Subcutaneous adipose tissue (tissue), 4 donors: ENCODE measurements around the gene PRDM16. TPM values are rescaled to one million over a fixed set of nuclear protein-coding genes. Genes with fewer than 3 reads are reported as not detected.

Source experiments
- CTCF ChIP-seq: fragments of 450-650 bp; IDR thresholded peaks from one replicate; pipeline ENCODE4 v1.5.1; 2016; ENCODE audit warnings: low read depth, mild to moderate bottlenecking, control low read depth, antibody characterized with exemption, moderate library complexity
- total RNA-seq, 4 donors: library from RNA; depleted of rRNA; stranded (reverse); fragments of >200 nt; gene quantifications; one replicate each; pipeline ENCODE4 v1.1.0, GENCODE V29; 2016

PRDM16 gene
- total RNA-seq, 4 donors from 2014 or later, result 0.82 to 1.7 (median 1.1) TPM

GRCh38 chr1:3251807-3252428 is 182.9 kb downstream of the PRDM16 start:
- no peak for TF ChIP-seq CTCF

GRCh38 chr1:3255680-3256079 is 186.7 kb downstream of the PRDM16 start:
- no peak for TF ChIP-seq CTCF

GRCh38 chr1:3257788-3258187 is 188.8 kb downstream of the PRDM16 start:
- TF ChIP-seq CTCF, result no peak

- no peak for TF ChIP-seq CTCF
Measured at GRCh38 chr1:3258386-3259003, 189.5 kb downstream of the PRDM16 start.

- no peak for TF ChIP-seq CTCF
Measured at GRCh38 chr1:3259020-3259419, 190.0 kb downstream of the PRDM16 start.

- no peak for TF ChIP-seq CTCF
Measured at GRCh38 chr1:3261007-3261968, 192.3 kb downstream of the PRDM16 start.
